Endothelial cell of umbilical vein (primary cell): ENCODE results near the gene ZBTB7C. TPM values are rescaled to one million over a fixed set of nuclear protein-coding genes. Genes with fewer than 3 reads are reported as not detected.

Experiments used
- BruUV-seq: library from RNA; stranded (reverse); fragments of 400-500 nt; replicated peaks from 2 replicates; lab custom pipeline; 2021; lab: Mats Ljungman, UMichigan
- CTCF ChIA-PET: fragments of 300-600, 350-600 bp; sonication (Branson Sonifier 250); formaldehyde crosslinking; loops from one replicate; lab custom pipeline; 2021; ENCODE audit warnings: antibody characterized with exemption, inconsistent platforms; lab: Charles Lee
- POLR2A ChIA-PET: fragments of 300-600, 350-600 bp; sonication (Branson Sonifier 250); formaldehyde crosslinking; loops from one replicate; lab custom pipeline; 2021; ENCODE audit warnings: antibody characterized with exemption, inconsistent platforms; lab: Charles Lee
- DNase-seq: peaks from one replicate; pipeline ENCODE4 v3.0.0-alpha.2; 2011; ENCODE audit warnings: low read depth, low spot score
- FAIRE-seq: peaks from 2 replicates; lab custom pipeline; 2011; peaks lifted over from hg19 to GRCh38; lab: Jason Lieb, UNC
- H2AFZ ChIP-seq: 2 replicates; pipeline ENCODE4 v1.6.0; 2012; ENCODE audit warnings: low read depth, low read length, control low read depth, inconsistent platforms
- H3K27ac ChIP-seq: 2 replicates; pipeline ENCODE4 v1.5.1; 2011; ENCODE audit warnings: low read depth, mild to moderate bottlenecking, control low read depth, low read length, moderate library complexity; ENCODE audit not compliant: insufficient read depth
- H3K27me3 ChIP-seq, 2 experiments: 2 replicates each; pipeline versions ENCODE4 v1.6.0 to v1.6.1; 2011; ENCODE audit warnings: low read length in 2 of 2, mixed read lengths in 1 of 2; ENCODE audit not compliant: control insufficient read depth in 2 of 2, insufficient read depth in 2 of 2
- H3K36me3 ChIP-seq, 2 experiments: 2 replicates in 1 of 2; 3 replicates in 1 of 2; pipeline ENCODE4 v1.5.1; 2011; ENCODE audit warnings: low read length in 2 of 2, mild to moderate bottlenecking in 1 of 2, moderate library complexity in 1 of 2; ENCODE audit not compliant: control insufficient read depth in 2 of 2, insufficient read depth in 2 of 2; ENCODE audit errors: extremely low read depth in 1 of 2
- H3K4me1 ChIP-seq: 3 replicates; pipeline ENCODE4 v1.5.1; 2011; ENCODE audit warnings: mild to moderate bottlenecking, low read length; ENCODE audit not compliant: control insufficient read depth, insufficient read depth; ENCODE audit errors: extremely low read depth
- H3K4me2 ChIP-seq: 2 replicates; pipeline ENCODE4 v1.6.1; 2011; ENCODE audit warnings: low read length, control low read depth, mixed read lengths; ENCODE audit not compliant: insufficient read depth
- H3K4me3 ChIP-seq, 3 experiments: fragments of 200-600 bp in 1 of 3; sonication (generic), shearing (Covaris generic) in 1 of 3; replicated peaks in 1 of 3; 2 replicates each; pipeline ENCODE4 v1.5.1; 2011 to 2016; ENCODE audit warnings: control low read depth in 3 of 3, low read length in 3 of 3, mild to moderate bottlenecking in 2 of 3, inconsistent platforms in 1 of 3, low read depth in 1 of 3, moderate library complexity in 1 of 3; ENCODE audit not compliant: insufficient read depth in 1 of 3
- H3K79me2 ChIP-seq: 2 replicates; pipeline ENCODE4 v1.6.0; 2012; ENCODE audit warnings: low read length, inconsistent platforms; ENCODE audit not compliant: control insufficient read depth, insufficient read depth
- H3K9ac ChIP-seq: replicated peaks from 2 replicates; pipeline ENCODE3; 2011; ENCODE audit warnings: low read length, control low read depth; ENCODE audit not compliant: insufficient read depth; ENCODE audit errors: extremely low read depth
- H3K9me1 ChIP-seq: replicated peaks from 3 replicates; pipeline ENCODE4 v1.6.0; 2011; ENCODE audit warnings: mild to moderate bottlenecking, low read length; ENCODE audit not compliant: control insufficient read depth, insufficient read depth; ENCODE audit errors: extremely low read depth
- H3K9me3 ChIP-seq: replicated peaks from 2 replicates; pipeline ENCODE4 v1.5.1; 2012; ENCODE audit warnings: low read length, inconsistent platforms; ENCODE audit not compliant: control insufficient read depth, insufficient read depth
- H4K20me1 ChIP-seq: replicated peaks from 2 replicates; pipeline ENCODE3; 2011; ENCODE audit warnings: mild to moderate bottlenecking, low read length; ENCODE audit not compliant: control insufficient read depth, insufficient read depth; ENCODE audit errors: extremely low read depth
- CTCF ChIP-seq, 2 donors: IDR thresholded peaks; 1 replicate in 1 of 2; 2 replicates in 1 of 2; pipeline ENCODE4 v1.5.1; 2011; ENCODE audit warnings: low read length in 2 of 2, mild to moderate bottlenecking in 2 of 2, moderate library complexity in 2 of 2, control low read depth in 1 of 2, inconsistent platforms in 1 of 2, low read depth in 1 of 2; ENCODE audit not compliant: insufficient read depth in 1 of 2; ENCODE audit errors: extremely low read depth in 1 of 2
- EZH2 ChIP-seq: IDR thresholded peaks from 2 replicates; pipeline ENCODE4 v1.6.1; 2012; ENCODE audit warnings: borderline replicate concordance, low read depth, mild to moderate bottlenecking, moderate library complexity, low read length, inconsistent platforms; ENCODE audit not compliant: severe bottlenecking
- FOS ChIP-seq: IDR thresholded peaks from 2 replicates; pipeline ENCODE4 v1.6.1; 2011; ENCODE audit warnings: mild to moderate bottlenecking, low read length, moderate library complexity, borderline replicate concordance; ENCODE audit not compliant: insufficient read depth
- GATA2 ChIP-seq: IDR thresholded peaks from 2 replicates; pipeline ENCODE4 v1.7.0; 2011; ENCODE audit warnings: low read depth, mild to moderate bottlenecking, moderate library complexity, mixed read lengths, low read length; ENCODE audit not compliant: insufficient read length, insufficient read depth
- JUN ChIP-seq: IDR thresholded peaks from 2 replicates; pipeline ENCODE4 v1.6.1; 2011; ENCODE audit warnings: borderline replicate concordance, low read depth; ENCODE audit not compliant: insufficient read length, insufficient read depth
- MYC ChIP-seq: IDR thresholded peaks from one replicate; pipeline ENCODE4 v1.6.1; 2011; ENCODE audit warnings: mild to moderate bottlenecking, low read depth, low read length
- POLR2A ChIP-seq: IDR thresholded peaks from 2 replicates; pipeline ENCODE4 v1.6.1; 2012; ENCODE audit warnings: low read depth, mild to moderate bottlenecking, control low read depth, low read length
- POLR2AphosphoS5 ChIP-seq: IDR thresholded peaks from 2 replicates; pipeline ENCODE4 v1.6.1; 2012; ENCODE audit warnings: low read depth, mild to moderate bottlenecking, control low read depth, low read length, moderate library complexity; ENCODE audit not compliant: insufficient read depth
- dilution Hi-C: fragments of 300-500 bp; cut with MboI; formaldehyde crosslinking; loops from one replicate; pipeline ENCODE4 v1.15.0; 2019; ENCODE audit warnings: low sequenced_read_pairs; ENCODE audit not compliant: extremely low pct_ligation_motif_present
- intact Hi-C: fragments of 100-400 bp; cut with micrococcal nuclease; formaldehyde crosslinking; loops from one replicate; pipeline ENCODE4 v1.10.0; 2022
- polyA plus RNA-seq, 4 experiments: library from polyadenylated mRNA; depleted of rRNA in 3 of 4; stranded (reverse) in 3 of 4; unstranded in 1 of 4; fragments of >200 nt; gene quantifications; 2 replicates each; pipeline versions ENCODE4 v1.2.1 to v1.2.3, GENCODE V29; 2011 to 2012; ENCODE audit warnings: missing spikeins in 1 of 4
- total RNA-seq: library from RNA; stranded (reverse); gene quantifications from 2 replicates; pipeline ENCODE4 v1.2.3, GENCODE V29; 2021

ZBTB7C gene
- total and polyA plus RNA-seq, 2 donors (not counting 3 experiments of a cell fraction or from before 2014, with no cell fraction given), result not detected

GRCh38 chr18:47978603-47979002 lies 430.6 kb downstream of the ZBTB7C start:
- ChIA-PET POLR2A (no interaction called here), CTCF (no interaction called here)
- FAIRE-seq (no peak), DNase-seq (no peak)
- dilution Hi-C loops, result no loop called here
- Histone ChIP-seq H3K4me3 (no peak overlapping the region), H2AFZ (no peak overlapping the region), H3K9me3 (no peaks in the 10 kb centered on the region), H3K27ac (no peak overlapping the region), H3K79me2 (no peaks in the 10 kb centered on the region), H3K36me3 (no peaks in the 10 kb centered on the region), H4K20me1 (no peaks in the 10 kb centered on the region), H3K4me2 (no peak overlapping the region), H3K9me1 (no peaks in the 10 kb centered on the region), H3K27me3 (peaks cover 11 to 14% of the 10 kb centered on the region in 2 experiments), H3K4me1 (no peaks in the 10 kb centered on the region), H3K9ac (no peak overlapping the region)
- no TSS peak for BruUV-seq
- no peak for TF ChIP-seq JUN
- no peak for TF ChIP-seq MYC
- TF ChIP-seq GATA2, result no peak
- TF ChIP-seq POLR2A, result no peak
- TF ChIP-seq FOS, result no peak
- TF ChIP-seq EZH2, result no peak
- TF ChIP-seq CTCF (IDR thresholded peaks at IDR 0.05; ENCODE audit: extremely low read depth in 1 of 2, insufficient read depth in 1 of 2, low read depth in 1 of 2, low read length in 2 of 2), result no peak
- no peak for TF ChIP-seq POLR2AphosphoS5
- intact Hi-C loops, result no loop called here
